ENCODE measurements around the gene RAB26. TPM values are rescaled to one million over a fixed set of nuclear protein-coding genes. Genes with fewer than 3 reads are reported as not detected.

Gene RAB26
- total and polyA plus RNA-seq, 9 donors, result 0.12 to 0.80 (median 0.35) TPM; not detected in 5

DNA sequence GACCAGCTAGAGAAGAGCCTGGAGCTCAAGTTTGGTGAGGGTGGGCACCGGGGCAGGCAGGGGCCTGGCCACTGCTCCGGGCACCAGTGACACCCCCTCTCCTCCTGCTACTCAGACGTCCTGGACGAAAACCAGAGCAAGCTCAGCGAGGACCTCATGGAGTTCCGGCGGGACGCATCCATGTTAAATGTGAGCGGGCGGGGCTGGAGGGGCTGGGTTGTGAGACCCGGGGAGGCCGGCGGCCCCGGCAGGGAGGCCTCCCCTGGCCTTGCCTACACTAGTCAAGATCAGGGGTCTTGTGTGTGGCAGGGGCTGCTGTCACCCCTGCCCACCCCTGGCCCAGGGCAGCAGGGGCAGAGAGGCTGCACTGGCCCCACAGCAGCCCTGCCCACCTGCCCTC lies 24.9 kb downstream of the RAB26 start:
- Histone ChIP-seq H3K27me3 (no peaks in the 10 kb centered on the region), H3K27ac (no peak overlapping the region), H3K9me3 (no peaks in the 10 kb centered on the region), H3K4me3 (no peak overlapping the region), H3K4me1 (ENCODE audit: insufficient read depth) (no peaks in the 10 kb centered on the region), H3K36me3 (no peaks in the 10 kb centered on the region)
- TF ChIP-seq POLR2A (IDR thresholded peaks at IDR 0.05) (no peak), EP300 (IDR thresholded peaks at IDR 0.05) (no peak)
- TF ChIP-seq, protein P1, sequence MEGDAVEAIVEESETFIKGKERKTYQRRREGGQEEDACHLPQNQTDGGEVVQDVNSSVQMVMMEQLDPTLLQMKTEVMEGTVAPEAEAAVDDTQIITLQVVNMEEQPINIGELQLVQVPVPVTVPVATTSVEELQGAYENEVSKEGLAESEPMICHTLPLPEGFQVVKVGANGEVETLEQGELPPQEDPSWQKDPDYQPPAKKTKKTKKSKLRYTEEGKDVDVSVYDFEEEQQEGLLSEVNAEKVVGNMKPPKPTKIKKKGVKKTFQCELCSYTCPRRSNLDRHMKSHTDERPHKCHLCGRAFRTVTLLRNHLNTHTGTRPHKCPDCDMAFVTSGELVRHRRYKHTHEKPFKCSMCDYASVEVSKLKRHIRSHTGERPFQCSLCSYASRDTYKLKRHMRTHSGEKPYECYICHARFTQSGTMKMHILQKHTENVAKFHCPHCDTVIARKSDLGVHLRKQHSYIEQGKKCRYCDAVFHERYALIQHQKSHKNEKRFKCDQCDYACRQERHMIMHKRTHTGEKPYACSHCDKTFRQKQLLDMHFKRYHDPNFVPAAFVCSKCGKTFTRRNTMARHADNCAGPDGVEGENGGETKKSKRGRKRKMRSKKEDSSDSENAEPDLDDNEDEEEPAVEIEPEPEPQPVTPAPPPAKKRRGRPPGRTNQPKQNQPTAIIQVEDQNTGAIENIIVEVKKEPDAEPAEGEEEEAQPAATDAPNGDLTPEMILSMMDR (IDR thresholded peaks at IDR 0.05), result no peak
- DNase-seq, result no peak
- 87 to 92% (median 89%) methylated on average over 14 of the region's 14 CpGs for WGBS, 3 donors
- intact Hi-C loops (cut with DNase I), result no loop called here

DNA sequence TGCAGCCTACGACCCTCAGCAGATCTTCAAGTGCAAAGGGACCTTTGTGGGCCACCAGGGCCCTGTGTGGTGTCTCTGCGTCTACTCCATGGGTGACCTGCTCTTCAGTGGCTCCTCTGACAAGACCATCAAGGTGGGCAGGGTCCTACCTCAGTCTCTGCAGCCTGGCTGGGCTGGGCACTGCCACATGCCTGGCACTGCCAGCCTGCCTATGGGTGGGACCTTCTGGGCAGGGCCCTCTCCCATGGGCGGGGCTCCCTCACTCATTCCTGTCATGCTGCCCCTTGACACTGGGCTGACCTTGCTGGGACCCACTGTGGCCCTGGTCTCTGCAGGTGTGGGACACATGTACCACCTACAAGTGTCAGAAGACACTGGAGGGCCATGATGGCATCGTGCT lies 25.5 kb downstream of the RAB26 start:
- 89 to 92% (median 89%) methylated on average over 4 of the region's 4 CpGs for WGBS, 3 donors
- no peaks in the 10 kb centered on the region for H3K9me3 ChIP-seq
- H3K4me3 ChIP-seq, result no peak overlapping the region
- no peak overlapping the region for H3K27ac ChIP-seq
- no peak for TF ChIP-seq EP300 (IDR thresholded peaks at IDR 0.05)
- TF ChIP-seq, protein P1 (IDR thresholded peaks at IDR 0.05), result no peak
- TF ChIP-seq POLR2A (IDR thresholded peaks at IDR 0.05), result no peak
- no peaks in the 10 kb centered on the region for H3K27me3 ChIP-seq
- no peaks in the 10 kb centered on the region for H3K4me1 ChIP-seq (ENCODE audit: insufficient read depth)
- intact Hi-C loops (cut with DNase I), result no loop called here
- no peak for DNase-seq
- H3K36me3 ChIP-seq, result no peaks in the 10 kb centered on the region

DNA sequence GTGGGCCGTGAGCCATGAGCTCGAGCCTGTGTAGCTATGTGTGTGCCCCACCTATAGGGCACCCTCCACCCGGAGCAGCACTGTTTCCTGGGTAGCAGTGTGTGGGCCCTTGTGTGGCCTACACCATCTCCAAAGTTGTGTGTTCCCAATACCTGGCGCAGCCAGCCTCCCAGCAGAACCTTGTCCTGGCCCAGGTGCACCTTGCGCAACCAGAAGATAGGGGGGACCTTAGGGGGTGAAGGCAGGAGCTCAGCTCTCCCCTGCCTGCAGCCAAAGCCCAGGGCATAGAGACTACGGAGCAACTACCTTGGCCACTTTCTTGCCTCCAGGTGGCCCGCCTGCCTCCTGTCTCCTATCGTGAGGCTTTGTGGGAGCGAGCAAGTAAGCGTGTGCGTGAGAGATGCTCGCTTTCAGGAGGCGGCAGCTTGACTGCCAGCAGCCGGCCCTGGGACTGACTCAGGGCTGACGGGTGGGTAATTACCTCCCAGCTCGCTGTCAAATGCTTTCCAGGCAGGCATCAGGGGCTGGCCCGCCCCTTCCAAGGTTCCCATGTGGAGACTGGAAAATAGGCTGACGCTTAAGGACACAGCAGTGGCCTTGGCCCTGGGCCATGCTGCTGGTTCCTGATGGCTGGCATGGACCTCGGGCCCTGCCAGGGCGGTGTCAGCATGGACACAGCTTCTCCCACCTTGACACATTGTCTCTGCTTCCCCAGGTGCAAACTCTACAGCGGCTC lies 26.1 kb downstream of the RAB26 start:
- no peak overlapping the region for H3K27ac ChIP-seq
- no peaks in the 10 kb centered on the region for H3K9me3 ChIP-seq
- WGBS, 3 donors, result 88% methylated on average over 19 to 21 of the region's 21 CpGs
- no peaks in the 10 kb centered on the region for H3K4me1 ChIP-seq (ENCODE audit: insufficient read depth)
- no peak for TF ChIP-seq EP300 (IDR thresholded peaks at IDR 0.05)
- no peak for TF ChIP-seq POLR2A (IDR thresholded peaks at IDR 0.05)
- TF ChIP-seq, protein P1 (IDR thresholded peaks at IDR 0.05), result no peak
- intact Hi-C loops (cut with DNase I), result no loop called here
- H3K36me3 ChIP-seq, result no peaks in the 10 kb centered on the region
- no peak for DNase-seq
- H3K27me3 ChIP-seq, result no peaks in the 10 kb centered on the region
- H3K4me3 ChIP-seq, result no peak overlapping the region

DNA sequence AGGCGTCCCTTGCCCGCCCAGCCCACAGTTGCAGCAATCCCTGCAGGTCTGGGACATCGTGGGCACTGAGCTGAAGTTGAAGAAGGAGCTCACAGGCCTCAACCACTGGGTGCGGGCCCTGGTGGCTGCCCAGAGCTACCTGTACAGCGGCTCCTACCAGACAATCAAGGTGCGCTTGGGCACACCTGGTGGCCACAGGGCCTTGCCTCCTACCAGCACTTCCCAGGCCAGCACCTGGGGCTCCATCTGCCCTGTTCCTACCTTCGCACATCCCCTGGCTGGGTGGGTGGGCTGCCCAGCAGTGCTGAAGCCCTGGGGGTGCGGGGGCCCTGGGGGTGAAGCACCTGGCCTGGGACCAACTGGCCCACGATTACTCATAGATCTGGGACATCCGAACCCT lies 27.0 kb downstream of the RAB26 start:
- H3K9me3 ChIP-seq, result no peaks in the 10 kb centered on the region
- 92 to 94% (median 93%) methylated on average over 10 of the region's 10 CpGs for WGBS, 3 donors
- DNase-seq, result no peak
- TF ChIP-seq, protein P1 (IDR thresholded peaks at IDR 0.05), result no peak
- TF ChIP-seq POLR2A (IDR thresholded peaks at IDR 0.05), result no peak
- TF ChIP-seq EP300 (IDR thresholded peaks at IDR 0.05), result no peak
- H3K4me3 ChIP-seq, result no peak overlapping the region
- H3K4me1 ChIP-seq (ENCODE audit: insufficient read depth), result no peaks in the 10 kb centered on the region
- H3K27ac ChIP-seq, result no peak overlapping the region
- no peaks in the 10 kb centered on the region for H3K27me3 ChIP-seq
- intact Hi-C loops (cut with DNase I), result no loop called here
- no peaks in the 10 kb centered on the region for H3K36me3 ChIP-seq

All from ovary (tissue), 9 donors.